HG03135 (cell line): ENCODE data around the gene DCTN5.

Source experiments
- ATAC-seq: cut with Tn5 transposase; IDR thresholded peaks from one replicate; pipeline ENCODE4 v1.9.1; 2021; ENCODE audit warnings: mild to moderate bottlenecking, moderate library complexity; ENCODE audit not compliant: unreplicated experiment

DCTN5 gene

GRCh38 chr16:23724096-23724784 lies 83.0 kb downstream of the DCTN5 start:
- no peak for ATAC-seq

- ATAC-seq: no peak
These were observed 83.5 kb downstream of the DCTN5 start for GRCh38 chr16:23724785-23725131.

- ATAC-seq: no peak
These were observed 85.4 kb downstream of the DCTN5 start for GRCh38 chr16:23726710-23727109.
